Endothelial cell (in vitro differentiated cells): ENCODE data around the gene ERICH2. TPM values are rescaled to one million over a fixed set of nuclear protein-coding genes. Genes with fewer than 3 reads are reported as not detected.

Experiments used
- DNase-seq: peaks from one replicate; pipeline ENCODE4 v3.0.0; 2021; ENCODE audit warnings: low spot score
- H3K27ac Mint-ChIP-seq: one replicate; pipeline ENCODE4 v1.8.0; 2021; ENCODE audit warnings: mixed read lengths, inconsistent platforms; ENCODE audit not compliant: unreplicated experiment
- H3K27me3 Mint-ChIP-seq: one replicate; pipeline ENCODE4 v1.8.0; 2021; ENCODE audit warnings: mild to moderate bottlenecking, moderate library complexity, mixed read lengths, inconsistent platforms; ENCODE audit not compliant: unreplicated experiment
- H3K36me3 Mint-ChIP-seq: one replicate; pipeline ENCODE4 v1.8.0; 2021; ENCODE audit warnings: mild to moderate bottlenecking, low read depth, mixed read lengths, inconsistent platforms; ENCODE audit not compliant: unreplicated experiment
- H3K4me1 Mint-ChIP-seq: one replicate; pipeline ENCODE4 v1.8.0; 2021; ENCODE audit warnings: mild to moderate bottlenecking, mixed read lengths, inconsistent platforms; ENCODE audit not compliant: unreplicated experiment
- H3K4me3 Mint-ChIP-seq: one replicate; pipeline ENCODE4 v1.8.0; 2021; ENCODE audit warnings: mild to moderate bottlenecking, mixed read lengths, inconsistent platforms; ENCODE audit not compliant: unreplicated experiment
- H3K9me3 Mint-ChIP-seq: one replicate; pipeline ENCODE4 v1.8.0; 2021; ENCODE audit warnings: mixed read lengths, inconsistent platforms; ENCODE audit not compliant: unreplicated experiment
- total RNA-seq: library from RNA; stranded (reverse); fragmentation: NEBNext Ultra II Directional; extraction: Animal tissue kit (Norgen Biotek cat#: 25700); gene quantifications from one replicate; pipeline ENCODE4 v1.2.1, GENCODE V29; 2021; ENCODE audit not compliant: unreplicated experiment
- TF ChIP-seq, protein P1 (sequence below): fragments of 200-600 bp; sonication (generic); IDR thresholded peaks from one replicate; pipeline ENCODE4 v1.5.0; 2021; ENCODE audit warnings: antibody characterized with exemption; ENCODE audit not compliant: unreplicated experiment

ERICH2 gene
- total RNA-seq, 1 donor from 2014 or later, result 1.6 TPM

- Mint-ChIP-seq H3K9me3 (no peaks in the 10 kb centered on the region), H3K4me3 (no peak overlapping the region), H3K27me3 (no peaks in the 10 kb centered on the region), H3K4me1 (no peaks in the 10 kb centered on the region), H3K27ac (no peak overlapping the region), H3K36me3 (no peaks in the 10 kb centered on the region)
- DNase-seq, result no peak
- TF ChIP-seq, protein P1, sequence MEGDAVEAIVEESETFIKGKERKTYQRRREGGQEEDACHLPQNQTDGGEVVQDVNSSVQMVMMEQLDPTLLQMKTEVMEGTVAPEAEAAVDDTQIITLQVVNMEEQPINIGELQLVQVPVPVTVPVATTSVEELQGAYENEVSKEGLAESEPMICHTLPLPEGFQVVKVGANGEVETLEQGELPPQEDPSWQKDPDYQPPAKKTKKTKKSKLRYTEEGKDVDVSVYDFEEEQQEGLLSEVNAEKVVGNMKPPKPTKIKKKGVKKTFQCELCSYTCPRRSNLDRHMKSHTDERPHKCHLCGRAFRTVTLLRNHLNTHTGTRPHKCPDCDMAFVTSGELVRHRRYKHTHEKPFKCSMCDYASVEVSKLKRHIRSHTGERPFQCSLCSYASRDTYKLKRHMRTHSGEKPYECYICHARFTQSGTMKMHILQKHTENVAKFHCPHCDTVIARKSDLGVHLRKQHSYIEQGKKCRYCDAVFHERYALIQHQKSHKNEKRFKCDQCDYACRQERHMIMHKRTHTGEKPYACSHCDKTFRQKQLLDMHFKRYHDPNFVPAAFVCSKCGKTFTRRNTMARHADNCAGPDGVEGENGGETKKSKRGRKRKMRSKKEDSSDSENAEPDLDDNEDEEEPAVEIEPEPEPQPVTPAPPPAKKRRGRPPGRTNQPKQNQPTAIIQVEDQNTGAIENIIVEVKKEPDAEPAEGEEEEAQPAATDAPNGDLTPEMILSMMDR, result no peak
Measured at GRCh38 chr2:170779304-170779703, 9.1 kb downstream of the ERICH2 start.

DNA sequence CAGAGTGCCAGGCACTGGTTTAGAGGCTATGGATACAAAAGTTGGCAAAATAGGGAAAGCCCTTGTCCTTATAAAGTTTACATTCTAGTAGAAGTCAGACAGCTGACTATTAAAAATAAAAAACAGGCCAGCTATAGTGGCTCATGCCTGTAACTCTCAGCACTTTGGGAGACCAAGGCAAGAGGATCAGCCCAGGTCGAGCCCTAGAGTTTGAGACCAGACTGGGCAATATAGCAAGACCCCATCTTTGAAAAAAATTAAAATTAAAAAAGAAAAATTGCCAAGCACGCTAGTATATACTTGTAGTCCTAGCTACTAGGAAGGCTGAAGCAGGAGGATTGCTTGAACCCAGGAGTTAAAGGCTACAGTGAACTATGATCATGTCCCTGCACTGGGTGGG is 12.5 kb downstream of the ERICH2 start:
- no peaks in the 10 kb centered on the region for H3K36me3 Mint-ChIP-seq
- H3K9me3 Mint-ChIP-seq, result no peaks in the 10 kb centered on the region
- no peak overlapping the region for H3K4me3 Mint-ChIP-seq
- no peaks in the 10 kb centered on the region for H3K27me3 Mint-ChIP-seq
- H3K27ac Mint-ChIP-seq, result no peak overlapping the region
- no peaks in the 10 kb centered on the region for H3K4me1 Mint-ChIP-seq
- TF ChIP-seq, protein P1, result no peak
- DNase-seq, result no peak

DNA sequence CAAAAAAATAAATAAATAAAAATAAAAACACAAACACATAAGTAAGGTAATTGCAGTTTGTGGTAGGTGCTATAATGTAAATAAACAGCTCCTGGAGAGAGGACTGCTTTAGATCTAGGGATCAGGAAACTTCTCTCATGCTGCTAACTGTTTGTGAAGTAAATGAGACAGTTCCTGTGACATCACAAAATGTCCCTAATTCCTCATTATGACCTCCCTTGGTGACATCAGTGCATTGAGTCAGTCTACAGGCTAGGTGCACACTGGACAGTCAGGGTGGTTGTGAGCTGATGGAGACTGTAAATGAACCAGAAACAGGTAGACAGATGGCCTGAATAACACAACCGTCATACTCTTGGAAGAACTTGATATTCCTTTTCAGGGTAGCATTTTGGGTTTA is 13.4 kb downstream of the ERICH2 start:
- Mint-ChIP-seq H3K27ac (no peak overlapping the region), H3K27me3 (no peaks in the 10 kb centered on the region), H3K9me3 (no peaks in the 10 kb centered on the region), H3K4me1 (no peaks in the 10 kb centered on the region), H3K4me3 (no peak overlapping the region), H3K36me3 (no peaks in the 10 kb centered on the region)
- TF ChIP-seq, protein P1, result no peak
- DNase-seq, result no peak

DNA sequence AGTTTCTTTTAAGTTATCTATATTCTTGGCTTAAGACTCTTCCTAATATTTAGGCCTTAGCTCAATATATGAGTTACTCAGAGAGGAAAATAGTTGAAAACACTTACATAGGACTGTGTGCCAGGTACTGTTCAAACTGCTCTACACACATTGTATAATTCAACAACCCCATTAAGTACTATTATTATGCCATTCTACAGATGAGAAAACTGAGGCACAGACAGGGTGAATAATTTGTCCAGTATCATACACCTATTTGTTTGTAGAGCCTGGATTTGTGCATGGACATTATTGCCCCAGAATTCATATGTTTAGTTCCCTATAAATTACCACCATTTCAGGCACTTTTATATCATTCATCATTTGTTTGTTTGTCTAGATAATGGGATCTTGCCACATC is 28.8 kb downstream of the ERICH2 start:
- Mint-ChIP-seq H3K27me3 (no peaks in the 10 kb centered on the region), H3K27ac (no peak overlapping the region)
- TF ChIP-seq, protein P1, result no peak

GRCh38 chr2:170806548-170806947 is 36.4 kb downstream of the ERICH2 start:
- H3K4me3 Mint-ChIP-seq, result no peak overlapping the region
- DNase-seq, result no peak
- H3K4me1 Mint-ChIP-seq, result peaks cover 3% of the 10 kb centered on the region
- TF ChIP-seq, protein P1, result no peak
- no peaks in the 10 kb centered on the region for H3K27me3 Mint-ChIP-seq
- H3K27ac Mint-ChIP-seq, result no peak overlapping the region
- no peaks in the 10 kb centered on the region for H3K36me3 Mint-ChIP-seq
- no peaks in the 10 kb centered on the region for H3K9me3 Mint-ChIP-seq

More for the DNA sequence above, 28.8 kb downstream of the ERICH2 start:
- Mint-ChIP-seq H3K36me3 (no peaks in the 10 kb centered on the region), H3K4me3 (no peak overlapping the region), H3K9me3 (no peaks in the 10 kb centered on the region), H3K4me1 (no peaks in the 10 kb centered on the region)
- DNase-seq, result no peak
